Stomach (tissue), 4 donors: ENCODE measurements around the gene STK32C.

Experiments used
- CTCF ChIP-seq, 7 experiments: fragments of 450-650 bp in 4 of 7; fragments of 200-600 bp in 3 of 7; sonication (generic) in 3 of 7; IDR thresholded peaks; one replicate each; pipeline ENCODE4 v1.5.1; 2016 to 2019; ENCODE audit warnings: antibody characterized with exemption in 7 of 7, control low read depth in 2 of 7, mild to moderate bottlenecking in 1 of 7
- POLR2A ChIP-seq, 4 donors: fragments of 450-650 bp; IDR thresholded peaks; one replicate each; pipeline ENCODE4 v1.6.1; 2016; ENCODE audit warnings: antibody characterized with exemption in 4 of 4, control low read depth in 2 of 4, mild to moderate bottlenecking in 1 of 4, moderate library complexity in 1 of 4

- TF ChIP-seq CTCF (IDR thresholded peaks at IDR 0.05) (no peak), POLR2A (IDR thresholded peaks at IDR 0.05) (no peak)
Observed at GRCh38 chr10:132257907-132258306, 49.8 kb downstream of the STK32C start.
